SKM-1 (cell line): ENCODE measurements around the gene ASB4.
"Not testable (repeated sequence)": the region's sequence is repeated elsewhere in the genome, so short reads cannot be mapped to it uniquely, and the experiment has no call there.

Source experiments
- DNase-seq: peaks from one replicate; lab custom pipeline; 2025; ENCODE audit not compliant: unreplicated experiment; lab: John Stamatoyannopoulos, UW

Gene ASB4

DNA sequence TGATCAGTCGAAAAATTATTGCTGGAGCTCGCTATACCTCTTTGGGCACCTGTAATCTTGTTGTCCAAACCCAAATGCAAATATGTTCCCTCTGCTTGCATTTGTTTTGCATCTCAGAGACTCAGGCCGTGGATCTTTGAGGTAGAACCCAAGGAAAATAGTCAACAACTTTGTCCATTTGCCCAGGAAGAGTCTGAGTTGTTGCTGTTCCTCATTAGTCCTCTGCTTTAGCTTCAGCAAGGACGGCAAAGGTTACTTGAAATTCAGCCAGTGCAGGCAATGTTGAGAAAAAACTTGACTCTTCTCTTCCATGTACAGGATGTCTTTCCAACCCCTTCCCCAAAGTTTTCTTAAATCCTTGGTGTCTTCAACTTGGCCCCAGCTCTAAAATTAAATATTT lies 64.8 kb downstream of the ASB4 start:
- DNase-seq: no peak

DNA sequence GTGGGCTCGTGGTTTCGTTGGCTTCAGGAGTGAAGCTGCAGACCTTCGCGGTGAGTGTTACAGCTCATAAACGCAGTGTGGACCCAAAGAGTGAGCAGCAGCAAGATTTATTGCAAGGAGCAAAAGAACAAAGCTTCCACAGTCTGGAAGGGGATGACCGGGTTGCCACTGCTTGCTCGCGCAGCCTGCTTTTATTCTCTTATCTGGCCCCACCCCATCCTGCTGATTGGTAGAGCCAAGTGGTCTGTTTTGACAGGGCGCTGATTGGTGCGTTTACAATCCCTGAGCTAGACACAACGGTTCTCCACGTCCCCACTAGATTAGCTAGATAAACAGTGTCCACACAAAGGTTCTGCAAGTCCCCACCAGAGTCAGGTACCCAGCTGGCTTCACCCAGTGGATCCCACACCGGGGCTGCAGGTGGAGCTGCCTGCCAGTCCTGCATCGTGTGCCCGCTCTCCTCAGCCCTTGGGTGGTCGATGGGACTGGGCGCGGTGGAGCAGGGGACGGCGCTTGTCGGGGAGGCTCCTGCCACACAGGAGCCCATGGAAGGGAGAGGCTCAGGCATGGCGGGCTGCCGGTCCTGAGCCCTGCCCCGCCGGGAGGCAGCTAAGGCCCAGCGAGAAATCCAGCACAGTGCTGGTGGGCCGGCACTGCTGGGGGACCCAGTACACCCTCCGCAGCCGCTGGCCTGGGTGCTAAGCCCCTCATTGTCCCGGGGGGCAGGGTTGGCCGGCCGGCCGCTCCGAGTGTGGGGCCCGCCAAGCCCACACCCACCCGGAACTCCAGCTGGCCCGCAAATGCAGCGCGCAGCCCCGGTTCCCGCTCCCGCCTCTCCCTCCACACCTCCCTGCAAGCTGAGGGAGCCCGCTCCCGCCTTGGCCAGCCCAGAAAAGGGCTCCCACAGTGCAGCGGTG lies 66.5 kb downstream of the ASB4 start:
- DNase-seq: not testable (repeated sequence)

DNA sequence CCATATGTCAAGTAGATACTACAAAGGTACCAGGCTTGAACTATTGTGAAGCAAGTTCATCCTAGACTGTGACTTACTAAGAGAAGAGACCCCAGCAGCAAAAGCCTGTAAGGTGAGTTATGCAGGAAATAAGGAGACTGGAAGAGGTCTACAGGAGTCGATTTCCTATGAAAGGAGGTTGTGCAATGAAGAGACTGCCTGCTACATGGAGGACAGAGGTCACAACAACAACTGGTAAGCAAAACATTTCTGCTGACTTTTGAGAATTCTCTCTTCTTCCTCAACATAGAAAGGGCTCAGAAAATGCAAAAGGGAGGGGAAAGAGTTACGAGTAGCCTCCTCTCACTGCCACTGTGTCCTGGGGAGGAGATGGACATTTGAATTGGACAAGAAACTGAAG lies 68.2 kb downstream of the ASB4 start:
- DNase-seq: no peak

DNA sequence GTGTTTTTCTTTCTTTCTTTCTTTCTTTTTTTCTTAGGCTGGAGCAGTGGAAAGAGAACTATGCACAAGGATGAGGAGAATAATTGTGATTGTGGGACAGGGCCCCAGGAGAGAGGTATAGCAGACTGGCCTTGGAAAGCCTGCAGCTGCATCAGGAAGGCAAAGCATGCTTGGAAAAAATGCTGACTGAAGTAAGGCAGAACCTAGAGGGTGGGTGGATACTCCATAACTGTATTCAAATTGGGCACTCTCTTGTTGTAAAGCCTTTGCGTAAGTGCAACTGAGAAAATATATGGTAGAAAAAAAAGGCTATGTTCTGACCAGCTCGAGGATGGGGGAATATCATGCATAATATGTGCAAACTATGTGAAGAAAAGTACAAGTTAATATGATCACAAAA lies 71.0 kb downstream of the ASB4 start:
- DNase-seq: no peak

DNA sequence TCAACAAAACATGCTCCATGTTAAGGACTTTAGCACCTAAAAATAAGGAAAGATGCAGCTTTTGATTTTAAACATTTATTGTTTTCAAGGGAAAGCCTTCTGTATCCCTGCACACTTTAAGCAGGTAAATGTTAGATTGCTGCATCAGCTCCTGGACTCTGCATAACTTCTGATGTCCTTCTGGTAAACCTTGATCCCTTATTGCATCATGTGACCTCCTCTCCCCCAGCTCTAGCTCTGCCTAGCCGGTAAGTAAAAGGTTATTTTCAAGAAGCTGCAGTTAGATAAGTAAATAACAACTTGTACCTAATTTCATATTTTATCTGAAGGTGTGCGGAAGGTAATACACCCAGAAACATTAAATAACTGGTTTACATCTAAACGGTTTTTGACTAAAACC lies 73.1 kb downstream of the ASB4 start:
- DNase-seq: no peak

DNA sequence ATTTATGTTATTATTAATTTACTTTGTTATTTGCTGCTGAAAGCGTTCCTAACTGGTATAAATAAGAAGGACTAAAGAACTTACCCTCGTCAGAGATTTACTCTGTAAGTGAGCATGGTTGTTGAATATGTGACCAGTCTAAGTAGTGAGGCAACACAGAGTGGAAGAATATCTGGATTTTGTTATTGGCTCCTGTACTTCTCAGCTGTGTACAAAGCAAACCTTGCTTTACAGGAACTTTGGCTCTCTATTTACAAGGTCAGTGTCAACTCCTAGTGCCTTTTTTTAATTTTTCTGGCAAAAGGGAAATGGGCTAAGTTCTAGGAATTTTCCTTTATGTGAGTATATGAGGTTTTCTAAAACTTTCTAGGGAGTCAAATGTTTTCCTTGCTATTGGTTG lies 74.9 kb downstream of the ASB4 start:
- DNase-seq: no peak

DNA sequence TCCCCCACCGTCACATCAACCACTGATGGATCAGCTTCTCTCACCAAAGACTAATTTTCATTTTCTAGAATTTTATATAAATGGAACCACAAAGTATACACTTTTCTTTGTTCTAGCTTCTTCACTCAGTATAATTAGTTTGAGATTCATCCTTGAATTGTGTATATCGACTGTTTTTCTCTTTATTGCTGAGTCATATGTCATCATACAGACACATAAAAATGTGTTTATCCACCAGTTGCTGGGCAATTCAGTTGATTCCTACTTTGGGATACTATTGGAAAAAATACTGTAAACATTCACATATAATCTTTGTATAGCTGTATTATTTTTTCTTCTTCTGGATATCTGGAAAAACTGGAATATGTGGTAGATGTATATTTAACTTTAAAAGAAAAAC lies 84.0 kb downstream of the ASB4 start:
- no peak for DNase-seq

DNA sequence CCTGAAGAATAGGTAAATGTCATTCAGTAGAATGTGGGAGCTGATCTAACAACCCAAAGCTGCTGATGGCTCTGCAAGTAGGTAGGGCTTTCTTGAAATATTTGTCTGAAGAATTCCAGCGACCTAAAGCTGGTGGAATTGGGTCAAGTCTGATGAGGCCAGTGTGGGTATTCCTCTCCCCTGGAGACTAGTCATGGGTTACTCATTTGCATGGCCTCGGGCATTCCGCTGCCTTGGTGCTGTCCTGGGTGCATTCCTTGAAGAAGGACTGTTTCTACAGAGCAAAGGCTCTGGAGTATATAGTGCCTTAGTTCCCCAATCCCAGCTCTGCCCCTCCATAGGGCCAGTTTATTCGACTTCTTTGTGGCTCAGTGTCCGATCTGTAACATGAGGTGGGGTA lies 91.4 kb downstream of the ASB4 start:
- DNase-seq: no peak

DNA sequence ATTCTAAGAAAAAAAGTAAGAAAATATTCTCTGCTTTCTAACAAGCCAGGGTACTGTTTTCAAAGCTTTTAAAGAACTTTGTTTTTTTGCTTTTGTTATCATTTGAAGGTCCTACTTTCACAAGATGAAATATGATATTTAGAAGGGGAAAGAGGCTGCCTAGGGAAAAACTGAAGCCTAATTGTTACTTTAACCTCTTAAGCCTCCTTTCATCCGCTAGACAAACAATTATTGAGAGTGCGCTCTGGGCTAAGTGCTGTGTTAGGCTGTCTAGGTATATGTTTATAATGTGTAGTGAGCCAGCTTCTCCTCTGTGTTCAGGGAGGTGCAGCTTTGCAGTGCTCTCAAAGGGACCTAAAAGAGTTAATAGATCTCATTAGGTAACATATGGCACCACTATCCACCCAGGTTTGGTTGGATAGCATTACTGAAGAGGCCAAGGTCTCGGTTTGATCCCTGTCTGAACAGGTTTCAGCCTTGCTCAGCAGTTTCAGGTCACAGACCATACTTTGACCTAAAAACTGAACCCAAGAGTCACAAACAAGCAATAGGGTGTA lies 92.6 kb downstream of the ASB4 start:
- DNase-seq: no peak

DNA sequence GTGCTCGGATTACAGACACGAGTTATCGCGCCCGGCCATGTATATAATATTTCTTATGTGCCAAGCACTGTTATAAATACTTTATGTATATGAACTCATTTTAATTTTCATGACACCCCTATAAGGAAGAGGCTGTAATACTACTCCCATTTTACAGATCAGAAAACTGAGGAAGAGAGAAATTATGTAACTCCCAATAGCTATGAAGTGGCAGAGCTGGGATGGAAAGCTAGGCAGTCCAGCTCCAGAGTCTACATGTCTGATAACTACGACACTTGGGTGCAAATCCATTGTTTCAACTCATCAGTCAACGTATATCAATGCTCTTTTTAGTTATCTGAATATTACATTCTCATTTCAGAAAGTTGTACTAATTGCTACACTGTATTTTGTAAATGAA lies 93.6 kb downstream of the ASB4 start:
- no peak for DNase-seq

DNA sequence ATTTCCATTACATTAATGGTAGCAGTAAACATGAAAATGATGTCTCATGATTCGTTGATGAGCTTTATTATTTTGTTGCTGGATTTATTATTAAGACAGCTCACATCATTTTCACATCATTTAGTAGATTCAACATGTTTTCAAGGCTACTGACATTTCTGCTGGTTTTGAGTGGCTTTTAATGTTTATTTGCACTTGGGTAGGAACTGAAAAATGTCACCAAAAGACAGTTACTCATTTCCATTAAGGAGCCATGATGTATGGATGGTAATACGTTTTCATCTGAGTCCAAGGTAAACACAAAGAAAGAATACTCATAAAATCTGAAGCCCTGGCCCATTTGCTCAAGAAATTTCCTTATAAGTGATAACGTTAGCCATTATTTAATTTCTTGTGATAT lies 95.7 kb downstream of the ASB4 start:
- no peak for DNase-seq

DNA sequence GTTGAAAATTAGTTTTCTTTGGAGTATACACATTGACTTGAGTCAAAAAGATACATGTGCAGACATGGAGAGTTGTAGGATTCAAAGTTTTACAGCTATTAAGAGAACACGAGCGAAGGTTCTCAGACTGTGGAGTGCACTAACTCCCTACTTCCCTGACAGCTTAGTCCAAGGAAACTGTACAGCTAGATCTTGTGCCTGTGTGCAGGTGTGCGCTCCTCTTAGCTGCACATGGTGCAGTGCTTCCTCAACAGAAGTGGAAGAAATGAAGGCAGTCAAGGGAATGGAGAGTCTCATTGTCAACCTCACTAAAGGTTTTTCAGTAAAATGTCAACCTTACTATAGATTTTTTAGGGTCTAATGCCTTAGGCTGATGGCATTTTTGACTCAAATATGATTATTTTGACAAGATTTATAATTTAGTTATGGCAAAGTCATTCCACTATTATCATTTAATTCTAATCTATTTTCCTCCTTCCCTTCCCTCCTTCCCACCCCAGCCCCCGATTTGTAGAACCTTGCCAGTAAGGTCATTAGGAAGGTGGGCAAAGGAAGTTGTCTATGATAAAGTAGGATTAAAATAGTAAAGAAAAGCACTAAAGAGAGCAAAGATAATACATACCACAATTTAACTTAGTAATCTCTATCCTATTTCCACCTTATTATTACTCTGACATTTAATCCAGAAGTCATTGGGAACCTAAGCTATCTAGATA lies 97.0 kb downstream of the ASB4 start:
- no peak for DNase-seq

DNA sequence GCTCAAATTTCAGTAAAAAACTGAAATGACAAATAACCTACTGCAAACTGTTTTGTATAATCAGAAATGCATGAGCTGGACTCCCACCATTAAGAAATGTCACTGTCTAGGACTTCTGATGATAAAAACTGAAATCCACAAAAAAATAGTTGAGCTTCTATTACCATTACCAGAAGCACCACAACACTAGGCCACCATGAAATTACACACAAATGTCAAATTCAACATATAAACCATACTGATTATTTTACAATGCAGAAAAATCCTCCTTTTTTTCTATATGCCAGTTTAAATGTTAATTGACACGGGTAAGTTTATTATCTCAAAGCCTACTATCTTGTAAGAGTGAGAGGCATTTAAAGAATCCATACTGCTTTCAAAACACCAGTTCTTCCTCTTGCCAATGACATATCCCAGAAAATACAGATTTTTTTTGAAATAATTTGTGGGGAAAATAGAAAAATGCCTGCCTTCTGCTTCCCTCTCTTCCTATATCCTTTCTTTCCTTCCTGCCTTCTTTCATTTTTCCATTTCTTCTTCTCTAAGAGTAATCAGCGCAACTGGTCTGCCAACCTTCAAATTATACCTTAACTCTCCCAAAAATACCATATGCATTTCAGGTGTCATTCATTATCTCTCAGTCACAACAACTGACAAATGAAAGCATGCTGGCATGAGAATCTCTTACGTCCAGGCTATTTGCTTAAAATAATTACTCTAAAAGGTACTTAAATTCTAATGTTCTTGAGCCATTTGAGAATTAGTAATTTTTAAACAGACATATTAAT lies 98.3 kb downstream of the ASB4 start:
- no peak for DNase-seq

DNA sequence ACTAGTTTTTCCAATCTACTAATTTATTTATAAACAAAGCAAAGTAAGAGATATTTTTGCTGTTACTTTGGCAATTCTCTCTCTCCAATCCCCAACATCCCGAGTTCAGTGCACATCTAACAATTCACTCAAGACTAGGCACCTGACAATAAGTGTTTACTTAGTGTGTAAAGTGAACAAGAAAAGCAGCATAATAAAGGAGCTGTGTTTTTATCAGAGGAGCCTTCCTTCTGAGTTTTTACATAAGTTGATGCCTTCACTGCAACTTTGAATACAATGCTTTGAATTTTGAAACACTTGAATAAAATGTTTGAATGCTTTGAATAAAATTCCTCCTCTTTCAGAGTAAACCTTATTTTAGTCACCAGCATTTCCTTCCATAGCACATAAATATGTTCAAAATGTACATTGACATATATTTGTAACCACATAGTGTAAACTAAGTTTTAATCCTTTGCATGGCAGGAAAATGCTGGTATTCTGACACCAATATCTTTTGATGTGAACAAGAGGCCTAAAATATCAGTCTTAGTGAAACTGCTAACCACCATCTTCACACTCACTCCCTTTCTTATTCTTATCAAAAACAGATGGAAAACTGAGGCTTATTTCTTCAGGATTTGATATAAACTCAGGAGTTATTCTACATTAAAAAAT lies 99.2 kb downstream of the ASB4 start:
- DNase-seq: no peak

DNA sequence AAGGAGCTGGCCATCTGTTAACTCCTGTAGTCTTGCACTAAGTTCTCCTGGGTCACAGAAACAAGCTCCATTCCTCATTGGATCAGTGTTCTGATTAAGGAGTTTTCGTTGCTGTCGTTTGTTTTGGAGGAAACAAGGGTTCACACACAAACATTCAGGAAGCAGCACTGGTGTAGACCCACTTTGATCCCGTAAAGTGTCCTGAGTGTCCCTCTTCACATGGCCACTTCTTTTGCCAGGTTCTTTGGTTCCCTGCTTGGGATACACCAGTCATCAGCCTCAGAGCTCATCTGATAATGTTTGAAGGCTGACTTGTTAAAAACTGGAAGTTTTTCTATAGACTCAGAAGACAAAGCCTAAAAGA lies 99.7 kb downstream of the ASB4 start:
- no peak for DNase-seq

DNA sequence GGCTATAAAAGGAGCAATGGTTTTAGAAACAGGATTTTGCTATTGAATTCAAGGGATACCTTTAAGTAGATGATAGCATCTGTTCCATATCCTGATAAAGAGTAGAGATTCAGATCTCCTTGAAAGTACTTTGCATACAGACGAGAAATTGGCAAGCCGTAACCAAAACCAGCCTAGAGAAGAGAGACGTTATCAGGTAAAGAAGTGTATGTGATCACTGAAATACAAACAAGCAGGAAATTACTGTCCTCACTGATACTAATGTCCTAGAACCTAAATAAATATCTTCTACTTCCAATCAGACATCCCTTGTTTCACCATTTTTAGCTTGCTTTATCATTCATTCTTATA lies 101.2 kb downstream of the ASB4 start:
- DNase-seq: no peak

DNA sequence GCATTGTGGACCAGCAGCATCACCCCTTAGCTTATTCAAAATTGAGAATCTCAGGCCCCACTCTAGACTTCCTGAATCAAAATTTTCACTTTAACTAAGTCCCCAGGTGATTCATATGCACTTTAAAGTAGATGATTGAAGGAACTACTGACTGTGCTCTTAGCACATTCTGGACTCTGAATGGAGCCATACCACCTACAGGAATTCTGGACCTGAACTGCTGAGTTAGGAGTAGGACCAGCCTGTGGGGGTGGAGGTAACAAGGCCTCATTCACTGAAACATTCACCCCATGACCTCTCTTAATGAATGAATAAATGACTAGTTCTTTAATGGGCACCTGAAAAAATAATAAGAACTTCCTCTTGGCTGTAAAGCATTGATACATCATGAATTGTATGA lies 103.3 kb downstream of the ASB4 start:
- DNase-seq: no peak

DNA sequence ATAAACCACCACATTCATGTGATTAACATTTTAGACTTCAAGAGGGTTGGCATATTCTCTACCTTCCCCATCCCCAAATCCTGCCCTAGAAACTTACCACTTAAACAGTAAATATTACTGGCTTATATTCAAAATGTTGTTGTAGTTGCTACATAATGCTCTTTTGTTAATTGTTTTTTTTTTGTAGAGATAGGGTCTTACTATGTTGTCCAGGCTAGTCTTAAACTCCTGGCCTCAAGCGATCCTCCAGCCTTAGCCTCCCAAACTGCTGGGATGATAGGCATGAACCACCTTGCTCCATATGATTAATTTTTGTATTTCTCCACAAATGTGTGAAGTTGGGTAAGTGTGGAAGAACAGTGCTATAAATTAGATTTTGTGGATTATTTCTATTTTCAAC lies 104.0 kb downstream of the ASB4 start:
- no peak for DNase-seq
